Measurements from ENCODE around the gene GPATCH1.
"Not testable (repeated sequence)": the region's sequence is repeated elsewhere in the genome, so short reads cannot be mapped to it uniquely, and the experiment has no call there.

Gene GPATCH1

GRCh38 chr19:33080761-33081681, at the start of gene GPATCH1:
GPATCH1 (plus strand) TSS chr19:33081181; CDS start chr19:33081194, 13 bp downstream.
- peak; percentile 86 for DNase-seq

DNA sequence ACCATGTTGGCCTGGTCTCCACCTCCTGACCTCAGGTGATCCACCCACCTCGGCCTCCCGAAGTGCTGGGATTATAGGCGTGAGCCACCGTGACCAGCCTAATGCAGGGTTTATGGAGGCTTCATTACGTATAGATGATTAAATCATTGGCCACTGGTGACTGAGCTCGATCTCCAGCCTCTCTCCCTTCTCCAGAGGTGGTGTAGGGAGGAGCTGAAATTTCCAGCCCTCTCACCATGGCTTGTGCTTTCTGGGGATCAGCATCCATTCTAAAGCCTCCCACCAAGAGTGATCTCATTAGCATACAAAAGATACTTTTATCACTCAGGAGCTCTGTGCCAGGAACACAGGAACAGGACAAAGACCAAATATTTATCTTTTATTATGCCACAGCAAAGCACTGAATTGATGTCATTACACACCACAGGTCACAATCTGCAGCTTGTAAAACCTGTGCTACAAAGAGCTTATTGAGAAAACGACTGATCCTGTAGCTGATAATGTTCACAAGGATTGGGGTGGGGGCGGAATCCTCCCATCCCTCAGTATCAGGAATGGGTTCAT, 48.7 kb upstream of the GPATCH1 start:
- DNase-seq, result no peak

GRCh38 chr19:33035461-33035860, 45.5 kb upstream of the GPATCH1 start:
- no peak for DNase-seq

DNA sequence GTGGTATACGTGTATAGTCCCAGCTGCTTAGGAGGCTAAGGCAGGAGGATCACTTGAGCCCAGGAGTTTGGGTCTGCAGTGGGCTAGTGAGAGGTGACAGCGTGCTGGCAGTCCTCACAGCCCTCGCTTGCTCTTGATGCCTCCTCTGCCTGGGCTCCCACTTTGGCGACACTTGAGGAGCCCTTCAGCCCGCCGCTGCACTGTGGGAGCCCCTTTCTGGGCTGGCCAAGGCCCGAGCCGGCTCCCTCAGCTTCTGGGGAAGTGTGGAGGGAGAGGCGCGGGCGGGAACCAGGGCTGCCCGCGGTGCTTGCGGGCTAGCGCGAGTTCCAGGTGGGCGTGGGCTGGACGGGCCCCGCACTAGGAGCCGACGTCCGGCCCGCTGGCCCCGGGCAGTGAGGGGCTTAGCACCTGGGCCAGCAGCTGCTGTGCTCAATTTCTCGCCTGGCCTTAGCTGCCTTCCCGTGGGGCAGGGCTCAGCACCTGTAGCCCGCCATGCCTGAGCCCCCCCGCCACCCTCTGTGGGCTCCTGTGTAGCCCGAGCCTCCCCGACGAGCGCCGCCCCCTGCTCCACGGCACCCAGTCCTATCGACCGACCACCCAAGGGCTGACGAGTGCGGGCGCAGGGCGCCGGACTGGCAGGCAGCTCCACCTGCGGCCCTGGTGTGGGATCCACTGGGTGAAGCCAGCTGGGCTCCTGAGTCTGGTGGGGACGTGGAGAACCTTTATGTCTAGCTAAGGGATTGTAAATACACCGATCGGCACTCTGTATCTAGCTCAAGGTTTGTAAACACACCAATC, 44.4 kb upstream of the GPATCH1 start:
- not testable (repeated sequence) for DNase-seq

GRCh38 chr19:33037168-33038025, 43.6 kb upstream of the GPATCH1 start:
- DNase-seq, result not testable (repeated sequence)

GRCh38 chr19:33039108-33039599, 41.8 kb upstream of the GPATCH1 start:
- no peak for DNase-seq

GRCh38 chr19:33039815-33040214, 41.2 kb upstream of the GPATCH1 start:
- DNase-seq, result no peak

DNA sequence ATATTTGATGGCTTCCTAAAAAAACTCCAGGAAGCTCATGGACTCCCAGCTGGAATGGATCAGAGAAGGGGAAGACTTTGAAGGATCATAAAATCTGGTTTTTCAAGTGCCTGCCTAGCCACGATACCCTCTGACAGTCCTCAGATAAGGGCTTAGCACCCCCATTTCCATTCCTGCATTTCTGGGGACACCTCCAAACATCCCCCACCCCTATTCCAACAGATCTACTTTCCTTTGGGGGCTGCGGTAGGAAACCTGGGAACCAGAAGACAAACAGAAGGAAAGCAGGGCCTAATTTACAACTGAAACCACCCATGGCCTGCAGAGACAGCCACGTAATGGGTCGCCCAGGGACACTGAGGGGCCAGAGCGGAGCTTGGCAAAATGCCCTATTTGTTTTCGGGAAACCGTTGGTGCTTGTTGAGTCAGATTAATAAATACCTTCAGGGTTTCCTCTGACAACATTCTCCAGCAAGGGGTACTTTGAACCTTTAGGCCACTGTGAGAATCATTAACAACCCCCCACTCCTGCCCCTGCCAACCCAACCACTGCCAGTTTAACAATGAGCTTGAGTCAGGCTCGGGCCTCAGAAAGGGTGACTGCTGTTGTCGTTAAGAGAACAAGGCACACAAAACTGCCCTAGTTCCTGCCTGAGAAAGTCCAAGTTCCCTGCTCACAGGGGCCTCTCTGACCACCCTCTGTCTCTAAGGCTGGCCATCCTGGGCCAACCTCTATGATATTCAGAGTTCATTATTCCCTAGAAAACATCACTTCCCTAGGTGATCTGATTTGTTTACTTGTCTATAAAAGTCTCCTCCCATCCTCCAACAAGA, 39.8 kb upstream of the GPATCH1 start:
- DNase-seq, result no peak

DNA sequence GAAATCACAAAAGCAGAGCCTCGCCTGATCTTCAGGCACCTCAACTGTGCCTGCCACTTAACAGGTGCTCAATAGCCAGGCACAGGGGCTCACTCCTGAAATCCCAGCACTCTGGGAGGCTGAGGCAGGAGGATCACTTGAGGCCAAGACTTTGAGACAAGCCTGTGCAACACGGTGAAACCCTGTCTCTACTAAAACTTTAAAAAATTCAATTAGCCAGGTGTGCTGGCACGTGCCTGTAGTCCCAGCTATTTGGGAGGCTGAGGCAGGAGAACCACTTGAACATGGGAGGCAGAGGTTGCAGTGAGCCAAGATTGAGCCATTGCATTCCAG, 39.2 kb upstream of the GPATCH1 start:
- not testable (repeated sequence) for DNase-seq

DNA sequence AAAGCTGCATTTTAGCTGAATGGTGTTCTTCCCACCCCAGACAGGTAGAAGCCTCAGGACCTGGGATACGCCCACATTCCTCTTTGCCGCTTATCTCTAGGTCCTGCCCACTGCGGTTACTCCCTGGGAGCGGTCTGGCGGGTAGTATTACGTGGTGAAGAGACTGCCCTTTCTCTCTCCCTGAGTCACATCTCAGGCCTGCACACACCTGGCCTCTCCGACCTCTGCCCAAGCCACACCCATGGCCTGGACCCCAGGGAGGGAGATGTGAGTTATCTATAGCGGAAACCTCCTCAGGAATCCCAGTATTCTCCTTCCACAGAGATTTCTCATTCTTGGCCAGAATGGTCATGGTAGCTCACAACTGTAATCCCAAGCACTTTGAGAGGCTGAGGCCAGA, 33.6 kb upstream of the GPATCH1 start:
- no peak for DNase-seq

DNA sequence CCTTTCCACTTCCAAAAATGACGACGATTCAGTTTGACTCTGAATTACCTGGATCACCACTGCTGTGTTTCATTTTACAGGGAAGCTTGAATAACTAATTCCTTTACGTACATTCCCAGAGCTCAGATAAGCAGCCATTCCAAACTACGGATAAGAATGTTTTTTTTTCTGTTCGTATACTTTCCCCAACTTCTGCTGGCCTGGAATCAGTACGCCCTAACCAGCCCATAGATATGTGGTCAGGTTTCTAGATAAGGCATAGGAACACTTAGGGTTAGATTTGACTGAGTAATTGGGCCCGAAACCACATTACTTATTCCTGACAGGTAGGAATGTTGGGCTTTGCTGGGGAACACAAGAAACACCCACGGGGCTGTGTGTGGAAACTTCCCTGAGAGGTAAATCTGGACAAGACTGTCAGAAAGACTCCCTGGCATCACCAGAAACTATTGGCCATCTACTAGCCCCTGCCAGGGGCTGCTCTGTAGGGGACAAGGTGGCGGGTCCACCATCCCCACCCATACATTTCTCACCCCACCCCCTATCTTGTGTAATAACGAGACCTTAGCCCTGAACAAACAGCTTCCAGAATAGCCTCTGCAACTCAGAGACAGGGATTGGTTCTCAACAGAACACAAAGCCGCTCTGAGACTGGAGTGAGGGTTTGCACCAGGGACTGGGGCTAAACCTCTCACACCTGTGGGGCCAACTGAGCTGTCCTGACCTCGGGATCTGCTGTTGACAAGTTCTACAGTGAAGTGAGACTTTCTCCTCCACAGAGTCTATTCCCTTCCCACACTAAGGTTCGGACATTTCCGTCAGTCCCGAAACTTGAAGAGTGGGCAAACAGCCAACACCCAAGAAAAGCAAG, 31.9 kb upstream of the GPATCH1 start:
- DNase-seq, result no peak

GRCh38 chr19:33050110-33050509, 30.9 kb upstream of the GPATCH1 start:
- no peak for DNase-seq

- DNase-seq, result no peak
These were observed 28.5 kb upstream of the GPATCH1 start for GRCh38 chr19:33052352-33052972.

DNA sequence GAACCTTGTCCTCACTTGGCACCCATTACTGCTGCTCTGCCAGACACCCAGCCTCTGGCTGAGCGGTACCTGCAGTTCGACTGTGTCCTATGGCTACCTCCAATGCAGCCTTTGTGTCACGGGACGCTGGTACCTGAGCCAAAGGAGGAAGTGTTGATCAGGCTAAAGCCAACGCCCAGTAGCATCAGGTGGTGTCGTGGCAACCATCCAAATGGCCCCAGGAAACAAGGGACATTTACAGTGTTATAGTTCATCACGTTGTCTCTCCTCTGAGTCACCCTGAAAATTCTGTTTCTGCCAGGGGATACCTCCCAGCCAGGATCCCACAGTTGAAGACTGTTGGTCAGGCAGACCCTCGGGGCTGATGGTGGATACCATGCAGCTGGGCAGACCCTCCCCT, 26.4 kb upstream of the GPATCH1 start:
- DNase-seq, result no peak

GRCh38 chr19:33055718-33056117, 25.3 kb upstream of the GPATCH1 start:
- no peak for DNase-seq

DNA sequence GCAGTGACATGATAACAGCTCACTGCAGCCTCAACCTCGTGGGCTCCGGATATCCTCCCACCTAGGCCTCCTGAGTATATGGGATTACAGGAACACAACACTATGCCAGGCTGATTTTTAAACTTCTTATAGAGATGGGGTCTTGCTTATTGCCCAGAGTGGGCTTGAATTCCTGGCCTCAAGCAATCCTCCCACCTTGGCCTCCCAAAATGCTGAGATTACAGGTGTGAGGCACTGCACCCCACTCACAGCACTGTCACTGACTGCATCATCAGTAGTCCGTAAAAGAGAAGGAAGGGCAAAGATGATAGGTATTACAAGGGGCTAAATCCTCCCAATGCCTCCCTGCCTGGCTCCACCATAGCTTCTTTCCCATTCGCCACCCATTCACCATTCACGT, 20.4 kb upstream of the GPATCH1 start:
- no peak for DNase-seq

GRCh38 chr19:33062902-33063301, 18.1 kb upstream of the GPATCH1 start:
- DNase-seq, result no peak

GRCh38 chr19:33063356-33063752, 17.6 kb upstream of the GPATCH1 start:
- no peak for DNase-seq

DNA sequence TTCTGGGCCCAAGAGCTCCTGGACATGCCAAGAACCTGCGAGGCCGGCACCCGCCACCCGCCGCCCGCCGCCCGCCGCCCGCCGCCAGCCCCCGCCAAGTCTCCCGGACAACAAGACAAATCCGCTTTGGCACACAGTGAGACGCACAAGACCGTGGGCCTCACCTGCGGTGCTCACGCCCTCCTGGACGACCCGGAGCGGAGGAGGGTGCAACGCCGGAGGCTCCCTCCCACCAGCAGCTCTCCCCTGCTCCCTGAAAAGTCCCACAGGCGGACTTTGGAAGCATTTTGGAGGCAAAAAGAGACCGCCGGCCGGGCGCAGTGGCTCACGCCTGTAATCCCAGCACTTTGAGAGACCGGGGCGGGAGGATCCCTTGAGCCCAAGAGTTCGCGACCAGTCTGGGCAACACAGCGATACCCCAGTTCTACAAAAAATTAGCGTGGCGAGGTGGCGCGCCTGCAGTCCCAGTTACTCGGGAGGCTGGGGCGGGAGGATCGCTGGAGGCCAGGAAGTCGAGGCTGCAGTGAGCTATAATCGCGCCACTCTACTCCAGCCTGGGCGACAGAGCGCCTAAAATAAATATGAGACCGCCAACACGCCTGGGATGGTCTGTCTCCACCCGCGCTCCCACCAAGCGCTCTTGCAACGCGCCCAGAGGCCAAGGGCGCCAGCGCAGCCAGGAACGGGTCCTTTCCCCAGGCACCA, 17.1 kb upstream of the GPATCH1 start:
- no peak for DNase-seq

GRCh38 chr19:33064458-33064791, 16.6 kb upstream of the GPATCH1 start:
- DNase-seq, result peak; percentile 26
